GM10248 (cell line): ENCODE results near the gene ZNF587.
"Not testable (repeated sequence)": the region's sequence is repeated elsewhere in the genome, so short reads cannot be mapped to it uniquely, and the experiment has no call there.

Experiments
- CTCF ChIA-PET: fragments of 300-600 bp; sonication (Branson Sonifier 250); formaldehyde crosslinking; extraction: SDS; loops from one replicate; lab custom pipeline; 2021; ENCODE audit warnings: antibody characterized with exemption; lab: Yijun Ruan, JAX
- POLR2A ChIA-PET: fragments of 350-650 bp; sonication (Branson Sonifier 250); formaldehyde crosslinking; extraction: SDS; loops from one replicate; lab custom pipeline; 2020; ENCODE audit warnings: antibody characterized with exemption; lab: Yijun Ruan, JAX
- DNase-seq: peaks from one replicate; pipeline ENCODE4 v3.0.0; 2012; ENCODE audit errors: extremely low spot score
- TF ChIP-seq, protein P1 (sequence below): IDR thresholded peaks from 2 replicates; pipeline ENCODE4 v1.5.1; 2012; ENCODE audit warnings: mild to moderate bottlenecking, low read depth; ENCODE audit errors: extremely low read depth, missing control alignments, control extremely low read depth

Gene ZNF587

DNA sequence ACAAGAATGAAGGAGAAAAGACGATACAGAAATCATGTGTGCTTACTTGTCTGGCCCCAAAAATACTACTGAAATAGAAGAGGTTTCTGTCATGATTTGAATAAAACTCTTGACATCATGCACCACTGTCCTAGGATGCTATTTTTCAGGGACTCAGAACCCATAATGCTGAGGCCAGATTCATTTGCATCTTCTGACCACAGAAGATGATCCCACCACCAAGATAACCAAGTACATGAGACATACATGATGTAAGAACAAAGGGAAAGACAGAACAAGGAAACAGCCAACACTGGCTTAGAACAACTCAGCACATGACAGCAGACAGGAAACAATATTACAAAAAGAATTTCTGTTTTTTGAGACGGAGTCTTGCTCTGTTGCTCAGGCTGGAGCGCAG is 37.4 kb upstream of the ZNF587 start:
- TF ChIP-seq, protein P1, sequence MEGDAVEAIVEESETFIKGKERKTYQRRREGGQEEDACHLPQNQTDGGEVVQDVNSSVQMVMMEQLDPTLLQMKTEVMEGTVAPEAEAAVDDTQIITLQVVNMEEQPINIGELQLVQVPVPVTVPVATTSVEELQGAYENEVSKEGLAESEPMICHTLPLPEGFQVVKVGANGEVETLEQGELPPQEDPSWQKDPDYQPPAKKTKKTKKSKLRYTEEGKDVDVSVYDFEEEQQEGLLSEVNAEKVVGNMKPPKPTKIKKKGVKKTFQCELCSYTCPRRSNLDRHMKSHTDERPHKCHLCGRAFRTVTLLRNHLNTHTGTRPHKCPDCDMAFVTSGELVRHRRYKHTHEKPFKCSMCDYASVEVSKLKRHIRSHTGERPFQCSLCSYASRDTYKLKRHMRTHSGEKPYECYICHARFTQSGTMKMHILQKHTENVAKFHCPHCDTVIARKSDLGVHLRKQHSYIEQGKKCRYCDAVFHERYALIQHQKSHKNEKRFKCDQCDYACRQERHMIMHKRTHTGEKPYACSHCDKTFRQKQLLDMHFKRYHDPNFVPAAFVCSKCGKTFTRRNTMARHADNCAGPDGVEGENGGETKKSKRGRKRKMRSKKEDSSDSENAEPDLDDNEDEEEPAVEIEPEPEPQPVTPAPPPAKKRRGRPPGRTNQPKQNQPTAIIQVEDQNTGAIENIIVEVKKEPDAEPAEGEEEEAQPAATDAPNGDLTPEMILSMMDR: no peak
- CTCF ChIA-PET: no interaction called here
- POLR2A ChIA-PET: interaction anchor here (0.6 kb wide), 3 partner anchors 36 to 138 kb away, joined by 3 to 4 read pairs (median 4); no protein-coding TSS in a partner anchor
- peak; percentile 32 for DNase-seq

GRCh38 chr19:57812975-57813820 is 36.5 kb upstream of the ZNF587 start:
- not testable (repeated sequence) for DNase-seq
- CTCF ChIA-PET: interaction anchor here (1.5 to 2.2 kb wide), 2 partner anchors 8 to 45 kb away, joined by 3 to 5 read pairs; no protein-coding TSS in a partner anchor
- POLR2A ChIA-PET: interaction anchor here (0.7 kb wide), 1 partner anchor 49 kb away, joined by 6 read pairs; no protein-coding TSS in a partner anchor

DNA sequence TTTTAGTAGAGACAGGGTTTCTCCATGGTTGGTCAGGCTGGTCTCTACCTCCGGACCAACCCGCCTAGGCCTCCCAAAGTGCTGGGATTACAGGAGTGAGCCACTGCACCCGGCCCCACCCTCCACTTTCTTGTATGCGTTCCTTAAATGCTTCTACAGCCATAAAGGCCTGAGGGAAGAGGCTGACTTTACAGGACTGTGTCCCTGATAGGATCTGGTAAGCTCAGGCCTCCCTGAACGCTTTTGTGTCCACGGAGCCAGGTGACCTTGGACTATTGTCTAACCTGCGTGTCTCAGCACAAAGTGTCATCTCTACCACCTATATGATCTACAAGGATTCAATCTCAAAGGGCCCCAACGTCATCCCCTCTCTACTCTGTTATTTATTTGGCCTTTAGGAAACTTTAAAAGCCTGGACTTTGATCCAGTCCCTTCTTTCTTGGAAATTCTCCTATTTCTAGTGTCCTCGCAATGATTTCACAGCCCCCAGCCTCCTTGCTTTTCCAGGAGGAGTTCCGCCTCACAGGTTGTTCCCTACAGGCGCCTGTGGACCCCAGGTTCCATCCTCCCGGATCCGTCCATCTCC is 35.6 kb upstream of the ZNF587 start:
- DNase-seq: no peak
- ChIA-PET POLR2A (interaction anchor here (0.7 kb wide), 1 partner anchor 48 kb away, joined by 6 read pairs; no protein-coding TSS in a partner anchor), CTCF (interaction anchor here (1.2 to 2.2 kb wide), 3 partner anchors 8 to 46 kb away, joined by 3 to 5 read pairs (median 3); partner anchors contain the start of gene ZNF587B)
- TF ChIP-seq, protein P1: no peak

GRCh38 chr19:57814505-57815246 is 35.0 kb upstream of the ZNF587 start, which contains the start of gene ZNF552:
ZNF552 (minus strand) TSS chr19:57814913; CDS start chr19:57814743, 170 bp downstream.
- TF ChIP-seq, protein P1: no peak
- CTCF ChIA-PET: interaction anchor here (1.1 to 2.2 kb wide), 4 partner anchors 9 to 46 kb away, joined by 3 to 5 read pairs (median 3); partner anchors contain the start of gene ZNF587B
- peak; percentile 84 for DNase-seq
- POLR2A ChIA-PET: interaction anchor here (1.0 kb wide), 2 partner anchors 14 to 548 kb away, joined by 3 to 5 read pairs; partner anchors contain the start of gene ZNF497

DNA sequence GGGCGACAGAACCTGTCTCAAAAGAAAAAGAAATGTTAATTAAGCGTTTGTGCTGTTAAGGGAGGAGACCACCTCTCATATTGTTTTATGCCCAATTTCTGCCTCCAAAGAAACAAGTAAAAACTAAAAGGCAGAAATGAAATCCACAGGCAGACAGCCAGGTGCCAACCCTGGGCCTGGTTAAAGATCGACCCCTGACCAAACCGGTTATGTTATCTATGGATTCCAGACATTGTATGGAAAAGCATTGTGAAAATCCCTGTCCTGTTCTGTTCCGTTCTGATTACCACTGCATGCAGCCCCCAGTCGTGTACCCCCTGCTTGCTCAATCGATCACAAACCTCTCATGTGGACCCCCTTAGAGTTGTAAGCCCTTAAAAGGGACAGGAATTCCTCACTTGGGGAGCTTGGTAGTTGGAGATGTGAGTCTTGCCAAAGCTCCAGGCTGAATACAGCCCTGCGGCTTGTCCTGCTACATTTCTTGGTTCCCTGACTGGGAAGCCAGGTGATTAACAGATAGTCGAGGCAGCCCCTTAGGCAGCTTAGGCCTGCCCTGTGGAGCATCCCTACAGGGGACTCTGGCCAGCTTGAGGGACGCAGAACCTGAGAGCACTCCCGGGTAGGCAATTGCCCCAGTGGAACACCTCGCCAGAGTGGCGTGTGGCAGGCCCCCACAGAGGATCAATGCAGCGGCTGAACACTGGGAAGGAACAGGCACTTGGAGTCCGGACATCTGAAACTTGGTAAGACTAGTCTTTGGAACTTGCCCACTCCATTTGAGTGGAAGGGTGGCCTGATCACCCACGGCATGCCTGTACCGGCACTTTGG is 34.2 kb upstream of the ZNF587 start:
- DNase-seq: no peak
- TF ChIP-seq, protein P1: no peak
- POLR2A ChIA-PET: interaction anchor here (1.0 kb wide), 2 partner anchors 13 to 547 kb away, joined by 3 to 5 read pairs; partner anchors contain the start of gene ZNF497
- CTCF ChIA-PET: interaction anchor here (1.1 to 2.2 kb wide), 3 partner anchors 10 to 31 kb away, joined by 3 to 5 read pairs (median 3); partner anchors contain the start of gene ZNF587B

- CTCF ChIA-PET: no interaction called here
- DNase-seq: no peak
- POLR2A ChIA-PET: no interaction called here
These were observed 33.0 kb upstream of the ZNF587 start for GRCh38 chr19:57816652-57817051.

More at GRCh38 chr19:57816652-57817051, 33.0 kb upstream of the ZNF587 start:
- TF ChIP-seq, protein P1: no peak
